ENCODE measurements around the gene PPM1L. TPM values are rescaled to one million over a fixed set of nuclear protein-coding genes. Genes with fewer than 3 reads are reported as not detected.

PPM1L gene
- polyA plus RNA-seq, 3 donors = 5.5 to 9.9 (median 7.8) TPM

GRCh38 chr3:160781402-160781801 lies 25.4 kb downstream of the PPM1L start:
- H3K27ac Mint-ChIP-seq = peak overlapping the region in 1 of 7 donors; percentile 23
- peaks cover 35% of the 10 kb centered on the region for H3K4me1 Mint-ChIP-seq
- Histone ChIP-seq H3K36me3 (replicated peaks in 1 of 2; ENCODE audit: control insufficient read depth in 1 of 2, insufficient read depth in 2 of 2, low read length in 2 of 2) (no peaks in the 10 kb centered on the region), H3K27ac (ENCODE audit: low read depth in 1 of 2, low read length in 2 of 2) (no peak overlapping the region), H3K4me3 (replicated peaks in 1 of 3; ENCODE audit: low read depth in 2 of 3, low read length in 3 of 3) (no peak overlapping the region), H3K9me3 (replicated peaks in 1 of 2; ENCODE audit: control insufficient read depth in 1 of 2, insufficient read depth in 1 of 2, low read length in 2 of 2) (no peaks in the 10 kb centered on the region), H2AFZ (ENCODE audit: insufficient read depth, low read depth, low read length, poor library complexity, severe bottlenecking) (no peak overlapping the region), H4K20me1 (ENCODE audit: insufficient read depth, low read length) (peaks cover 9% of the 10 kb centered on the region), H3K4me1 (ENCODE audit: control insufficient read depth in 1 of 2, insufficient read depth in 2 of 2, low read length in 2 of 2) (peaks cover 24 to 35% of the 10 kb centered on the region in 2 donors), H3K4me2 (replicated peaks; ENCODE audit: extremely low read depth, low read length, poor library complexity, severe bottlenecking) (no peak overlapping the region), H3K27me3 (ENCODE audit: control insufficient read depth in 2 of 2, insufficient read depth in 2 of 2, low read length in 2 of 2) (no peaks in the 10 kb centered on the region), H3K9ac (ENCODE audit: insufficient read depth, low read length, poor library complexity, severe bottlenecking) (no peak overlapping the region), H3K79me2 (ENCODE audit: insufficient read depth, low read length) (peaks cover 6% of the 10 kb centered on the region)
- intact Hi-C loops (cut with micrococcal nuclease) = no loop called here
- no peaks in the 10 kb centered on the region for H3K36me3 Mint-ChIP-seq
- H3K27me3 Mint-ChIP-seq (ENCODE audit: low read depth in 3 of 3) = no peaks in the 10 kb centered on the region
- H3K4me3 Mint-ChIP-seq = no peak overlapping the region
- peaks cover 0 to 3% (median 0%) of the 10 kb centered on the region in 7 donors for H3K9me3 Mint-ChIP-seq
- TF ChIP-seq CTCF (IDR thresholded peaks at IDR 0.05) = no peak
- no peak for DNase-seq
- 100% methylated on average over 1 of the region's 4 CpGs for WGBS (ENCODE audit: insufficient coverage)

- peaks cover 9% of the 10 kb centered on the region for H4K20me1 ChIP-seq (ENCODE audit: insufficient read depth, low read length)
- no peak for DNase-seq
- intact Hi-C loops (cut with micrococcal nuclease) = no loop called here
- Mint-ChIP-seq H3K36me3 (peaks cover 2 to 3% of the 10 kb centered on the region in 2 donors), H3K9me3 (peaks cover 0 to 3% (median 0%) of the 10 kb centered on the region in 7 donors), H3K4me3 (no peak overlapping the region), H3K27ac (no peak overlapping the region), H3K4me1 (peaks cover 35% of the 10 kb centered on the region), H3K27me3 (ENCODE audit: low read depth in 3 of 3) (no peaks in the 10 kb centered on the region)
- no peaks in the 10 kb centered on the region for H3K9me3 ChIP-seq (replicated peaks in 1 of 2; ENCODE audit: control insufficient read depth in 1 of 2, insufficient read depth in 1 of 2, low read length in 2 of 2)
- no peaks in the 10 kb centered on the region for H3K36me3 ChIP-seq (replicated peaks in 1 of 2; ENCODE audit: control insufficient read depth in 1 of 2, insufficient read depth in 2 of 2, low read length in 2 of 2)
- no peak overlapping the region for H3K4me3 ChIP-seq (replicated peaks in 1 of 3; ENCODE audit: low read depth in 2 of 3, low read length in 3 of 3)
- H3K4me1 ChIP-seq (ENCODE audit: control insufficient read depth in 1 of 2, insufficient read depth in 2 of 2, low read length in 2 of 2) = peaks cover 24 to 35% of the 10 kb centered on the region in 2 donors
- no peak overlapping the region for H3K27ac ChIP-seq (ENCODE audit: low read depth in 1 of 2, low read length in 2 of 2)
- peaks cover 7% of the 10 kb centered on the region for H3K79me2 ChIP-seq (ENCODE audit: insufficient read depth, low read length)
- no peak overlapping the region for H2AFZ ChIP-seq (ENCODE audit: insufficient read depth, low read depth, low read length, poor library complexity, severe bottlenecking)
- WGBS (ENCODE audit: insufficient coverage) = no CpG with 5 or more reads among the region's 3 CpGs
- no peaks in the 10 kb centered on the region for H3K27me3 ChIP-seq (ENCODE audit: control insufficient read depth in 2 of 2, insufficient read depth in 2 of 2, low read length in 2 of 2)
- no peak for TF ChIP-seq CTCF (IDR thresholded peaks at IDR 0.05)
- no peak overlapping the region for H3K9ac ChIP-seq (ENCODE audit: insufficient read depth, low read length, poor library complexity, severe bottlenecking)
- H3K4me2 ChIP-seq (replicated peaks; ENCODE audit: extremely low read depth, low read length, poor library complexity, severe bottlenecking) = no peak overlapping the region
Measured at GRCh38 chr3:160781863-160782262, 25.8 kb downstream of the PPM1L start.
